ENCODE results near the gene NXNL1. TPM values are rescaled to one million over a fixed set of nuclear protein-coding genes. Genes with fewer than 3 reads are reported as not detected.

NXNL1 gene
- total and polyA plus RNA-seq, 2 of the 8 experiments (the other 6 are each of a cell fraction or from before 2014, with no cell fraction given) = not detected

- H3K56ac ChIP-seq (replicated peaks; ENCODE audit: insufficient read length, low read depth, low read length) = no peak overlapping the region
- H4K5ac ChIP-seq (ENCODE audit: insufficient read length, low read depth, low read length) = no peak overlapping the region
- no peak overlapping the region for H2BK20ac ChIP-seq (ENCODE audit: low read length)
- no peak overlapping the region for H2AK5ac ChIP-seq (ENCODE audit: low read depth, low read length)
- H3K9ac ChIP-seq (replicated peaks in 1 of 4; ENCODE audit: extremely low read depth in 1 of 4, low read depth in 3 of 4, low read length in 3 of 4) = no peak overlapping the region
- no peaks in the 10 kb centered on the region for H3K27me3 ChIP-seq (replicated peaks in 1 of 4; ENCODE audit: control insufficient read depth in 3 of 4, extremely low read depth in 1 of 4, insufficient read depth in 3 of 4, low read length in 3 of 4)
- no peak overlapping the region for H3K4ac ChIP-seq (replicated peaks; ENCODE audit: insufficient read length, low read depth, low read length)
- no peak overlapping the region for H2AFZ ChIP-seq (ENCODE audit: low read length)
- no peak for FAIRE-seq
- H2BK120ac ChIP-seq (replicated peaks; ENCODE audit: low read depth, low read length) = no peak overlapping the region
- no peak overlapping the region for H2BK15ac ChIP-seq (ENCODE audit: low read length)
- H2BK5ac ChIP-seq (ENCODE audit: low read depth, low read length) = no peak overlapping the region
- H3K27ac ChIP-seq (ENCODE audit: low read depth, low read length) = no peak overlapping the region
- H2BK12ac ChIP-seq (ENCODE audit: low read depth, low read length) = no peak overlapping the region
- no peak overlapping the region for H3K14ac ChIP-seq (ENCODE audit: insufficient read length)
- no peak overlapping the region for H3K23ac ChIP-seq (ENCODE audit: insufficient read length)
- no peak overlapping the region for H3K4me2 ChIP-seq (ENCODE audit: insufficient read depth in 1 of 2, low read depth in 2 of 2, low read length in 2 of 2)
- no peak overlapping the region for H3K18ac ChIP-seq (ENCODE audit: extremely low read depth, low read length)
- peak; percentile 30; the same call in 1 of the 2 replicates for TF ChIP-seq KDM1A (IDR thresholded peaks at IDR 0.05; ENCODE audit: borderline replicate concordance, low read length)
- TF ChIP-seq SP2 (IDR thresholded peaks at IDR 0.05; ENCODE audit: low read length) = no peak
- TF ChIP-seq, protein P1, sequence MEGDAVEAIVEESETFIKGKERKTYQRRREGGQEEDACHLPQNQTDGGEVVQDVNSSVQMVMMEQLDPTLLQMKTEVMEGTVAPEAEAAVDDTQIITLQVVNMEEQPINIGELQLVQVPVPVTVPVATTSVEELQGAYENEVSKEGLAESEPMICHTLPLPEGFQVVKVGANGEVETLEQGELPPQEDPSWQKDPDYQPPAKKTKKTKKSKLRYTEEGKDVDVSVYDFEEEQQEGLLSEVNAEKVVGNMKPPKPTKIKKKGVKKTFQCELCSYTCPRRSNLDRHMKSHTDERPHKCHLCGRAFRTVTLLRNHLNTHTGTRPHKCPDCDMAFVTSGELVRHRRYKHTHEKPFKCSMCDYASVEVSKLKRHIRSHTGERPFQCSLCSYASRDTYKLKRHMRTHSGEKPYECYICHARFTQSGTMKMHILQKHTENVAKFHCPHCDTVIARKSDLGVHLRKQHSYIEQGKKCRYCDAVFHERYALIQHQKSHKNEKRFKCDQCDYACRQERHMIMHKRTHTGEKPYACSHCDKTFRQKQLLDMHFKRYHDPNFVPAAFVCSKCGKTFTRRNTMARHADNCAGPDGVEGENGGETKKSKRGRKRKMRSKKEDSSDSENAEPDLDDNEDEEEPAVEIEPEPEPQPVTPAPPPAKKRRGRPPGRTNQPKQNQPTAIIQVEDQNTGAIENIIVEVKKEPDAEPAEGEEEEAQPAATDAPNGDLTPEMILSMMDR (IDR thresholded peaks at IDR 0.05; ENCODE audit: control extremely low read depth in 1 of 3, insufficient read depth in 1 of 3, low read depth in 1 of 3, low read length in 3 of 3) = no peak
- no peak for TF ChIP-seq SP4 (IDR thresholded peaks at IDR 0.05; ENCODE audit: low read length)
- no peaks in the 10 kb centered on the region for H3K36me3 ChIP-seq (ENCODE audit: control insufficient read depth in 2 of 4, insufficient read depth in 4 of 4, low read length in 3 of 4)
- H3K79me1 ChIP-seq (ENCODE audit: low read depth, low read length) = no peaks in the 10 kb centered on the region
- H4K91ac ChIP-seq (replicated peaks; ENCODE audit: insufficient read length, low read length) = no peak overlapping the region
- H4K20me1 ChIP-seq (replicated peaks in 1 of 2; ENCODE audit: control insufficient read depth in 1 of 2, insufficient read depth in 2 of 2, low read length in 2 of 2) = no peaks in the 10 kb centered on the region
- H3K4me3 ChIP-seq (ENCODE audit: extremely low read depth in 1 of 4, insufficient read depth in 2 of 4, low read depth in 3 of 4, low read length in 4 of 4) = no peak overlapping the region
- WGBS, 2 experiments (ENCODE audit: extremely low coverage in 1 of 2, insufficient coverage in 1 of 2, insufficient read length in 1 of 2, insufficient replicate concordance in 2 of 2, low coverage in 1 of 2, low lambda C conversion rate in 2 of 2, missing lambda C conversion rate in 1 of 2) = 81% methylated on average over 7 of the region's 7 CpGs; no CpG with 5 or more reads in 1 of the 2 experiments
- H3K23me2 ChIP-seq (ENCODE audit: low read depth, low read length) = no peaks in the 10 kb centered on the region
- H4K8ac ChIP-seq (ENCODE audit: extremely low read depth, insufficient read depth, low read length) = no peak overlapping the region
- ChIA-PET CTCF (ENCODE audit: partially characterized antibody) (interaction anchor here (1.0 to 2.0 kb wide), 9 partner anchors 10 to 59 kb away, joined by 3 to 7 read pairs (median 4); partner anchors contain the start of genes CCDC194, NXNL1 and TMEM221), POLR2A (ENCODE audit: partially characterized antibody) (interaction anchor here (0.7 to 1.6 kb wide), 4 partner anchors 8 to 91 kb away, joined by 3 to 4 read pairs (median 4); partner anchors contain the start of gene MVB12A)
- no peaks in the 10 kb centered on the region for H3K79me2 ChIP-seq (ENCODE audit: control insufficient read depth in 1 of 2, insufficient read depth in 2 of 2, low read length in 2 of 2)
- H3K4me1 ChIP-seq (replicated peaks in 1 of 4; ENCODE audit: control insufficient read depth in 3 of 4, insufficient read depth in 4 of 4, low read length in 3 of 4) = no peaks in the 10 kb centered on the region
- peaks cover 0 to 4% of the 10 kb centered on the region in 2 experiments; a peak in 2 of 4 replicates for H3K9me3 ChIP-seq (ENCODE audit: insufficient read depth in 2 of 2, low read depth in 1 of 2, low read length in 1 of 2)
- DNase-seq (ENCODE audit: low read depth in 1 of 2, low spot score in 2 of 2) = no peak
These were observed 23.9 kb downstream of the NXNL1 start for GRCh38 chr19:17436874-17437267.

Measured in H1 (cell line).